ENCODE data around the gene CLCN5.

GRCh38 chrX:49995107-49995731 lies 72.8 kb downstream of the CLCN5 start:
- TF ChIP-seq REST (IDR thresholded peaks at IDR 0.05; ENCODE audit: unreplicated experiment), result no peak
- no peak for TF ChIP-seq CTCF (conservative IDR thresholded peaks at IDR 0.05; ENCODE audit: low read depth in 2 of 2)
- TF ChIP-seq POLR2AphosphoS5 (IDR thresholded peaks at IDR 0.05; ENCODE audit: low read depth), result no peak
